GM20431 (cell line): ENCODE data around the gene SLC19A1.

ENCODE experiments used
- in situ Hi-C: fragments of 300-500 bp; cut with MseI, MboI; formaldehyde crosslinking; loops from one replicate; pipeline ENCODE4 v1.15.0; 2020; ENCODE audit warnings: low sequenced_read_pairs; ENCODE audit not compliant: unreplicated experiment

Gene SLC19A1

DNA sequence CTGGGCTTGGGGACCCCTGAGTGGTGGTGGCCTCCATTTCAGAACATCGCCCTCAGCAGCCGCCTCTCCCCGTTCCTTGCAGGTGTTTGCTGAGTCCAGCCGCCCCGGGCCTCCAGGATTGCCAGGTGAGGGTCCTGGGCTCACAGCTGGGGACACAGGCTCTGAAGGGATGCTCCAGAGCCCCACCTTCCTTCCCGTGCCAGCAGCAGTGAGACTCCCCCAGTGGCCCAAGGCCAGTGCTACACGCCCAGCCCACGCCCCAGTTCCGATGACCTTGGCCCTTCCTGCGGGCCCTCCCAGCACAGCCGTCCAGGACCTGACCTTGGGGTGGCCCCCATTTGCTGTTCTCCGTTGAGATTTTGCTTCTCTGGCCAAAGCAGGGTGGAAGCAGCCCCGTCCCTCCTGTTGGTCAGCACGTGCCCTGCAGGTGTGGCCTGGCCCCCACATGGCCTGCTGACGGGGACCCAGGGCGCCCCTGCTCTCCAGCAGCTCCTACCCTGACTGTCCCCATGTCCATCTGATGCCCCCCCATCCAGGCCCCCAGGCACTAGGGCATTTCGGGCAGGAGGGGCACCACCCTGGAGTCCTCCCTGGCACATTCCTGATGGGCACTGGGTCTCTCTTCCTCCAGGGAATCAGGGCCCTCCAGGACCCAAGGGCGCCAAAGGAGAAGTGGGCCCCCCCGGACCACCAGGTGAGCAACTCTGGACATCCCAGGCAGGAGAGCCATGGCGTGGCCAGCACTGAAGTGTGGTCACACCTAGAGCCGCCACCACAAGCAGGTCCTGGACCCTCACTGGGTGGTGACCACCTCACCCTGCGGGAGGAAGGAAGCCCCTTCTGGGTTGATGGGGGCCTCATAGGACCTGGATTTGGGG is 45.0 kb downstream of the SLC19A1 start:
- in situ Hi-C loops: no loop called here

DNA sequence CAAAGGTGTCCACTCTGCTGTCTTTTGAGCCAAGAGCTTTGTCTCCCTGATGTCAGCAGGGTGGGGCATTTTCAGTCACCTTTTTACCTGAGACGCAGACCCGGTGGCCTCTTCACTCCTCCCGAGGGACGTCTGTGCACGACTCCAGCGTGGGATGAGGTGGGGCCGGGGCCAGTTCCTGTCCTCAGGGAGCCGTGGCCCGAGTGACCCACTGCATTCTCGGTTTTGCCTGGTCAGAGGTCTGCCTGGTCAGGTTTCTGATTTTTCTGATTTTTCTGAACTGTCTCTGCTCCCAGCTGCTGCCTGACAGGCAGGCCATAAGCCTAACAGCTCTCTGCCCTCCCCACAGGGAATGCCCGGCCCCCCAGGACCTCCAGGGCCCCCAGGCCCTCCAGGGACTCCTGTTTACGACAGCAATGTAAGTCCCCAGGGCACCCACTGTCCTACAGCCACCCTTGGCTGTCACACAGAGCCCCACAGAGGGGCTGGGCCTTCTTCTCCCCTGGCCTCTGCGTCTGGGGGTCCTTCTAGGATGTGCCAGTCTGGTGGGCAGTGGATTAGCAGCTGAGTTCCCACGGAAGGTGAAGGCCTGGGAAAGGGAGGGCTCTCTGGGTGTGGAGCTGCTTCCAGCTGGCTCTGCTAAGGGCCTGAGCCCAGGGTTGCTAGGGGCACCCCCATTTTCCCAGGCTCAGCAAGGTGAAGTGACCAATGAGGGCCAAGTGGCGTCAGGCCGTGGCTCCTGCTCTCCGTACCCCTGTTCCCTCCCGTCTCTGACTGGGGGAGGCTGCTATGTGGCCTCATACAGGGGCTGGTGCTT is 45.9 kb downstream of the SLC19A1 start:
- in situ Hi-C loops: no loop called here

DNA sequence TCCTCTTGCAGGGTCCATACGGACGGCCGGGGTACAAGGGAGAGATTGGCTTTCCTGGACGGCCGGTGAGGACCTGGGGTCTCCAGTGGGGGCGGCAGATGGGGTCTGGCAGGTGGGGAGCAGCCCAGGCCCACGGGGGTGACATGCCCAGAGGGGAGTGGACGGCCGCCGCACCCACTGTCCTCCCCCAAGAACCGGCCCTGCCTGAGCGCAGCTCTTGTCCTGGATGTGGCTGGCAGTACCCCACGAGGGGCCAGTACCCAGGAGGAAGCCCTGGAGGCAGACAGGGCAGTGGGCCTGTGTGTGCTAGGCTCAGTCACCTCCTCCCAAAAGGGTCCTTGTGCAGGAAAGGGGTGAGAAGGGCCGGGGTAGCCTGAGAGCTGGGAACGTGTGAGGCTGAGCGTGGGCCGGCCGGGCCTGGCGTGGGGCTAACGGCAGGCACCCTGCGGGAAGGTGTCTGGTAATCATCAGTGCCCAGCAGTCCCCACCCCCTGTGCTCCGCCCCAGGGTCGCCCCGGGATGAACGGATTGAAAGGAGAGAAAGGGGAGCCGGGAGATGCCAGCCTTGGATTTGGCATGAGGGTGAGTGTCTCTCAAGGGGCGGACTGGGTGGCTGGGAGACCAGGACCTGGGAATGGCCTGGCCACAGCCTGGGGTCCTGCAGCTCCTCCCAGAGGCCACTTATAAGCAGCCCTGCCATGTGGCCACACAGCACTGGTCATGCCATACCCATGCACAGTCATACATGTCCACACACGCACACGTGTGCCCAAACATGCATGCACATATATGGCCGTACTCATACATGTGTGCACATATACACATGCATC is 47.2 kb downstream of the SLC19A1 start:
- in situ Hi-C loops: no loop called here

DNA sequence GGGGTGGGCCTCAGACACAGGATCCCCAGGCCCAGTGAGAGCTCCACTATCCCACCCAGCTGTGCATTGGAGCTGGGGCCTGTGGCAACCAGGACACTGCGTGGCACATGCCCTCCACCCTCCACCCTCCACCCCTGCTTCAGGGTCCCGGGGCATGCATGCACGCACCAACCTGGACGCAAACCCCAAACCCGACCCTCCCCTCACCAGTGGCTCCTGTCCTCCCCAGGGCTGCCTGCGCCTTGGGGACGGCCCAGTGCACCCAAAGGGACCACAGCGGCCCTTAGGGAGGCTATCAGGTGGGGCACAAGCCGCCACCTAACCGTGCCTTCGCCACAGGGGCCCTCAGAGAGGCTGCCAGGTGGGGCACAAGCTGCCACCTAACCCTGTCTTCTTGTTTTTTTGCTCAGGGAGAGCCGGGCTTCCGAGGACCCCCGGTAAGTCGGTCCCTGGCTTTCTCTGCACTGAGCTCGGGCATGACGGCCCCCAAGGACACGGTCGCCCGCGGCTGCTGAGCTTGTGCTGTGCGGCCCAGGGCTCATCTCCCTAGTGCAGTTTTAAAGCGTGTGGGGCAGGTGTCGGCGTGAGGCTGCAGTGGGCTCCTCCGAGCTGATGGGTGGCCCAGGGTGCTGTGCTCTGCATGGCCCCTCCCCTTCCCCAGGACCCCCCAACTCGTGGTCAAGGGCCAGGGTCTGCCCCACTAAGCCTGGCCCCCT is 47.9 kb downstream of the SLC19A1 start:
- in situ Hi-C loops: no loop called here

DNA sequence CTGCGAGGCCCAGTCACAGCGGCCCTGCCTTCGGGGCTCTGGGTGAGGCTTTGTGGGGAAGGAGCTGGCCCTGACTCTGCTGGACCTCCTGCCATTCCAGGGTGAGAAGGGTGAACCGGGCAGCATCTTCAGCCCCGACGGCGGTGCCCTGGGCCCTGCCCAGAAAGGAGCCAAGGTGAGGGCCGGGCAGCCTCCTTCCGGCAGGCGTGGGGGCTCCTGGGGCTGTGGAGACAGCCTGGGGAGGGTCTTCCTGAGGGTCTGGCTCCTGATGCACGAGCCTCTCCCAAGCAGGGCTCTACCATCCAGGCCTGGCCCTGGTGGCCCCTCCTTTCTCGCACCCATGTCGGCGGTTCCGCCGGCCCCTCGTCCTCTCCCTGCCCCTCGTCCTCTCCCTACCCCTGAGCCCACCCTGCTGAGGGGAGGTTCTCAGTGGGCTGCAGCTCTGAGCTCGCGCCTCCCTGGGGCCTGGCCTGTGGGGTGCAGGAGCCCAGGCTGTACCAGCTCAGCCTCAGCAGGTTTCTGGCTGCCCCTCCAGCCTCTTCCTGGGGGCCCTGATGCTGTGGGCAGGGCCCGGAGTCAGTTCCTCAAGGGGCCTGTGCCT is 48.7 kb downstream of the SLC19A1 start:
- in situ Hi-C loops: no loop called here

DNA sequence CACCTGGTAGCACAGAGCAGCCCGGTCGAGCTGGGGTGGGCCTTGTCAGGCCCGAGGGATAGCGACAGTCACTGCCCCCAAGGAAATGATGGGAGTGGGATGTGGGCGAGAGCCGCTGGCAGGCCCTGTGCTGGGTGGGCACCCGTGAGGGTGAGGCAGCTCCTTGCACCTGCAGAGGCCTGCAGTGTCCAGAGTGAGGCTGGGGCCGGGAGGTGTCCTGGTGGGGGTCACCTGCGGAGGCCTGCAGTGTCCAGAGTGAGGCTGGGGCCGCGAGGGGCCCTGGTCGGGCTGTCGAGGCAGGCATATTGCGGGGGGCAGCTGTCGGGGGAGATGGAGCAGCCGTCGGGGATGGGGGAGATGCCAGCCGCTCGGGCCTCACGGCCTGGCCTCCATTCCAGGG is 49.5 kb downstream of the SLC19A1 start:
- in situ Hi-C loops: no loop called here

DNA sequence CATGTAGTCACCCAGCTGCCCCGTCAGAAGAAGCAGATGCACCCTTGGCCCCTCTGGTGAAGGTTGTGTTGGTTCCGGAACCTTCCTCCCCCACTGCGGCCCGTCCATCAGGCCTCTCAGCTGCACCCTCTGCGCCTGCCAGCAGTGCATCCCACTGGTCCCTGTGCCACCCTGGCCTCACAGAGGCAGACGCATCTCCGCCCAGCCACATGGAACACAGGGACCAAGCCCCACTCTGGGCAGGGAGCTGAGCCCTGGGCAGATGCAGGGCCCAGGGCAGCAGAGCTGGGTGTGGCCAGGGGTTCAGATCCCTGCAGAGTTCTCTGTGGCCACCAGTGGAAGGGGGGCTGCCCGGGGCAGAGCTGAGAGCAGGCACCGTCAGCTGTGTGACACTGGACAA is 50.6 kb downstream of the SLC19A1 start:
- in situ Hi-C loops: no loop called here

DNA sequence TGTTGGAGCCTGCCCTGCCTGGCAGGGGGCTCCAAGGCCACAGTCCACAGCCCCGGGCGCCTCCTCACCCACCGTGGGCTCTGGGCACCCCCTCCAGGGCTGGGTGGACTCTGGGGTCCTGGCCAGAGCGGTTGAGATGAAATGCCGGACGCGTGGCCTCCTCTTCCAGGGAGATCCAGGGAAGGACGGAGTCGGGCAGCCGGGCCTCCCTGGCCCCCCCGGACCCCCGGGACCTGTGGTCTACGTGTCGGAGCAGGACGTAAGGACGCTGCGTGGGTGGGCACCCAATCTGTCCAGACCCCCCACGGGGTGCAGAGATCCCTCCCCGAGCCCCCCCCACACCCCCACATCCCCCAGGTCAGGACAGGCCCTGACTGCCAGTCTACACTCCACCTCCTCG is 51.2 kb downstream of the SLC19A1 start:
- in situ Hi-C loops: no loop called here

DNA sequence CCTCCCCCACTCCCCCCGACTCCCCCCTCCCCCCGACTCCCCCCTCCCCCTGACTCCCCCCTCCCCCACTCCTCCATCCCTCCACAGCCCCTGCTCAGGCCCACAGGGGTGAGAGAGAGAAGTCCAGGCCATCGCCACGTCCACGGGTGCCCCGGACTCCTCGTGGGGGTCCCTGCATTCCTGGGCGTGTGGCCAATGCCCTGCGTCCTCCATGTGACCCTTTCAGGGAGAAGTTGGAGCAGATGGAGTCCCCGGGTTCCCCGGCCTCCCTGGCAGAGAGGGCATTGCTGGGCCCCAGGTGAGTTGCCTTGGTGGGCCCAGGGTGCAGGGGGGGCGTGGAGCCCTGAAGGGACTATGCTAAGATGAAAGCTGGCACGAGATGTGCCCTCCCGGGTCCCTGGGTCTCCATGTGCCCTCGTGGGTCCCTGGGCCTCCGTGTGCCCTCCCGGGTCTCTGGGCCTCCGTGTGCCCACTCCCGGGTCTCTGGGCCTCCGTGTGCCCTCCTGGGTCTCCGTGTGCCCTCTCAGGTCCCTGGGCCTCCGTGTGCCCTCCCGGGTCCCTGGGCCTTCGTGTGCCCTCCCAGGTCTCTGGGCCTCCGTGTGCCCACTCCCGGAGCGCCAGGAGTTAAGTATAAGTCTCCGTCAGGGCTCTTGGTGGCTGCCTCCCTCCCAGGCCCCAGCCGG is 52.0 kb downstream of the SLC19A1 start:
- in situ Hi-C loops: no loop called here

DNA sequence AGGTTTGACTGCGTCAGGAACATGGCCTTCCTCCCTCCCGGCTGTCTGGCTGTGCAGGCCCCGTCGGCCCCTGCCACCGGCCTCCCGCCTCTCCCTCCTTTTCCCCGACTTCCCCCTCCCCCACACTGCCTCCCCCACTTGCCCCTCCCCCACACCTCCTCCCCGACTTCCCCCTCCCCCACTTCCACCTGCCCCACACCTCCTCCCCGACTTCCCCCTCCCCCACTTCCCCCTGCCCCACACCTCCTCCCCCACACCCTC is 52.6 kb downstream of the SLC19A1 start:
- in situ Hi-C loops: no loop called here

DNA sequence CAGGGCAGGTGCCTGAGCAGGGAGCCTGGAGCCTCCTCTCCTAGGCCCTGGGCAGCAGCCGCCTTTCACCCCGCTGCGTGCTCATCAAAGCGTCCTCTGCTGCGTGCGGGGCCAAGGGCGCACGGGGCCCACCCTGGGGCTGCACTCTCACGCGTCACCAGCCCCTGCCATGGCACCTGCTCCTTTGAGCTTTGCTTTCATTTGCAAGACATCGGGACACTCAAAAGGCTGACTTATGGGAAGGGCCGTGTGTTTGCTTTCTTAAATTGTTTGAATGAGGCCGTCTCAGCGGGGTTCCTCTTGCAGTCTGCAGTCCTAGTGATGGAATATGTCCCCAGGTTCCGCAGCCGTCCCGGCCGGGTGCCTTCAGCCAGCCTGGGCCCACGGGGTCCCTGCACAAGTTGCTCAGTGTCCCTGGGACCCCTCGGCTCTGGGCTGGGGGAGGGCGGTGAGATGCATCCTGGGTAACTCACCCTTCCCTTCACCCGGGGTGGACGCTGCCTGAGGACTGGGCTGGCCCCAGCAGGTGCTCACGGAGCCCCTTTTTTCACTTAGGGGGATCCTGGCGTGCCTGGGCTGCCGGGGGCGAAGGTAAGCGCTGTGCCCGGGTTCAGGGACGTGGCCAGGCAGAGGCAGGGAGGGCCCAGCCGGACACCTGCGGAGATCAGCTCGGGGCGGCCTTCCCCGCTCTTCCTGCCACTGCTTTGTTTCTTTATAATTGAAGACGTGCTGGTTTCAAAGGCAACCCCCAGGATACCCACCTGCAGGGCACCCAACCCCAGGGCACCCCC is 53.1 kb downstream of the SLC19A1 start:
- in situ Hi-C loops: no loop called here

DNA sequence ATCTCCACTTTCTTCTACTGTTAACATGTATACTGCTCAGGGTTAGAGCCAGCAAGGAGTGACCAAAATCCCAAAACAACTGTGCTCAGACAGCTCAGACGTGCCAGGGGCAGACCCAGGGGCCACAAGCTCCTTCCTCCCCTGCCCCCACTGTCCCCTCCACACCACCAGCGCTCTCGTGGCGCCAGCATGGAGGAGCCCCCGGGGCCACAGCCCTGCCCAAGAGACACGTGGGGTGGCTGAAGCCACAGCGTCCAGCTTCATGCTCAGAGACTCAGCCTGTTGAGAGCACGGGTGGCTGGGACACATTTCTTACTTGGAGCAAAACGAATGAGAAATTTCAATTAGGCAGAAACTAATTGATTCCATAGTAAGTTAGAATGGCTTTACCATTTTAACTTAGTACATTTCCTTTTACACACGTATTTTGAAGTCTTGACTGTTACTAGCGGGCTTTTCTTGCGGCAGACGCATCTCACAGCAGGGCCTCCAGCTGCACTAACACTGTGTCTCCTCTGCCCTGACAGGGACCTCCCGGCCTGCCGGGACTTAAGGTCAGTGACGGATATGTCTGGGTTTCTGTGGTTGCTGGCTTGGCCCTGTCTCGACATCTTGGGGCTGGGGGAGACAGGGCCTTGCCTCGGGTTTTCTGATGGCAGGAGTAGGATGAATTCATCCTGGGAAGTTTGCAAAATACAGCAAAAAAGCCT is 54.2 kb downstream of the SLC19A1 start:
- in situ Hi-C loops: no loop called here

DNA sequence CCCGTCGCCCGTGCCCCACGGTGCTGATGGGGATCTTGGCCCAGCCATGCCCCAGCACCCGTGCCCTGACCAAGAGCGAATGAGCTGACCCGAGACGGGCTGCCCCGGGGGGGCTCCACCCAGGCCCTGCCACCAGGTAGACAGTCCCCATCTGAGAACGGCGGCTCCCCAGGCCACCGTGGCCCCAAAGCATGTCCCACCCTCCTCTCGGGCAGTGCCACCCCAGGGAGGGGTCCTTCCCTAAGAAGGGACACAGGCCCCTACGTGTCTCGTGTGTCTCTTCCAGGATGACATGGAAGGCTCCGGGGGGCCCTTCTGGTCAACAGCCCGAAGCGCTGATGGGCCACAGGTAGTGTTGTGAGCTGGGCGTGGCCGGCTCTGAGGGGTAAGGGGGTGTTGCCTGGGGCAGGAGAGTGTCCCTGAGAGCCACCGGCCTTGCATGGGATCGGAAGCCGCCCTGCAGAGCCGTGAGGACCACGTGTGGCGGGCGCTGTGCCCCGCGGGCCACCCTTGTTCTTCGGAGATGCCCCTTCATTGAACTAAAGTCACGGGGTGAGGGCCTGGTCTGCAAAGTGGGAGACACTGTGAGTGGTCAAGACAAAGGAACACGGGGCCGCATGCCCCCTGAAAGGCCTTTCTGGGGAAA is 55.0 kb downstream of the SLC19A1 start:
- in situ Hi-C loops: no loop called here

DNA sequence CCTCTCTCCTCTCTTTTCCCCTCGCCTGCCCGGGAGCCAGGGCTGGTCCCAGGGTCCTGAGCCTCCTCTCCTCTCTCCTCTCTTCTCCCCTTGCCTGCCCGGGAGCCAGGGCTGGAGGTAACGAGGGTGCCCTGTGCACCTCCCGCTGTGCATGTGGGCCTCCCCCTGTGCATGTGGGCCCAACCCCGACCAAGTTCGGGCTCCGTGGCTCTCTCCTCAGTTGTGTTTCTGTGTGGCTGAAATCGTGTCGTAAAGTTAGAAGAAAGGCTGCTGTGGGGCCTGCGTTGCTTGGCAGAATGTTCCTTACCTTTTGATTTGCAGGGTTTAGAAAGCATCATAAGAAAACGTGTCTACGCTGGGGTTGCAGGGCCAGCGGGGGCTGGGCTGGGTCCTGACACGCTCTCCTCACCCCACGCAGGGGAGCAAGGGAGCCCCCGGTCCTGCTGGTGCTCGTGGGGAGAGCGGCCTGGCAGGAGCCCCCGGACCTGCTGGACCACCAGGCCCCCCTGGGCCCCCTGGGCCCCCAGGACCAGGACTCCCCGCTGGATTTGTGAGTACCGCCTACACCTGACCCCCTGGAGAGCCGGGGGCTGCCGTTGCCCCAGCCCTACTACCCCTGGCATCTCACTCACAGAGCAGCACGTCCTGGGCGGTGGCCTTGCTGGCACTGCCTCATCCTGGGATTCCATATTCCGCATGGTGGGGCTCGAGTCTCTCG is 55.6 kb downstream of the SLC19A1 start:
- in situ Hi-C loops: no loop called here

DNA sequence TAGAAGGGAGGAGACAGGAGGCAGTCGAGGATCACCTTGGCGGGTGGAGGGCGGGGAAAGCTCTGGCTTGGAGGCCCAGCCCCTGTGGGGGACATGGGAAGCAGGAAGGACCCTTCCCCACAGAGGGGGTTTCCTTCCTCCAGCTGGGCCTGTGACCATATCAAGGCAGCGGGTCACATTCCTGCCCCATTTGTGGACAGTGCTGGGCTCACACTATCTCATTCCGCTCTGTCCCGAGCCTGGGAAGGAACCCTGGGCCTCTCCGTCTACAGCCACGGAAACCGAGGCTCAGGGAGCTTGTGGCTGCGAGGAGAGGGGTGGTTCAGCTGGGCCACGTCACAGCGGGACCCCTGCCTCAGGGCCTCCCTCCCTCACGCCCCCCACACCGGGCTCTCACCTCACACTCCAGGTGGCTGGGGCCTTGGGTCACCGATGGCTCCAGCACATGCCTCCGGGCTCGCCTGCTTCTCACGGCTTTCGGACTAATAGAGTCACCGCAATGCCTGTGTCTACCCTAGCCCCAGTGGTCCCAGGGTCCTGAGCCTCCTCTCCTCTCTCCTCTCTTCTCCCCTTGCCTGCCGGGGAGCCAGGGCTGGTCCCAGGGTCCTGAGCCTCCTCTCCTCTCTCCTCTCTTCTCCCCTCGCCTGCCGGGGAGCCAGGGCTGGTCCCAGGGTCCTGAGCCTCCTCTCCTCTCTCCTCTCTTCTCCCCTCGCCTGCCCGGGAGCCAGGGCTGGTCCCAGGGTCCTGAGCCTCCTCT is 56.4 kb downstream of the SLC19A1 start:
- in situ Hi-C loops: no loop called here

DNA sequence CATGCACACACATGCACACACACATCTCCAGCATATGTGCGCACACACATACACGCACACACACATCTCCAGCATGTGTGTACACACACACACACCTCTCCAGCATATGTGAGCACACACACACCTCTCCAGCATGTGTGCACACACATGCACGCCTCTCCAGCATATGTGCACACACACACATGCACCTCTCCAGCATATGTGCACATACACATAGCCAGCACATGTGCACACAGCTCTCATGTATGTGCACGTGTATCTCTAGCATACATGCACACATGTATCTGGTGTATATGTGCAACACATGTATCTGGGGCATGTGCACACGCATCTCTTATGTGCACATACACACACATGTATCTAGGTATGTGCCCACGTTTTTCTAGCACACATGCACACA is 57.9 kb downstream of the SLC19A1 start:
- in situ Hi-C loops: no loop called here
